ENCODE data around the gene SLC6A1.

Gene SLC6A1

DNA sequence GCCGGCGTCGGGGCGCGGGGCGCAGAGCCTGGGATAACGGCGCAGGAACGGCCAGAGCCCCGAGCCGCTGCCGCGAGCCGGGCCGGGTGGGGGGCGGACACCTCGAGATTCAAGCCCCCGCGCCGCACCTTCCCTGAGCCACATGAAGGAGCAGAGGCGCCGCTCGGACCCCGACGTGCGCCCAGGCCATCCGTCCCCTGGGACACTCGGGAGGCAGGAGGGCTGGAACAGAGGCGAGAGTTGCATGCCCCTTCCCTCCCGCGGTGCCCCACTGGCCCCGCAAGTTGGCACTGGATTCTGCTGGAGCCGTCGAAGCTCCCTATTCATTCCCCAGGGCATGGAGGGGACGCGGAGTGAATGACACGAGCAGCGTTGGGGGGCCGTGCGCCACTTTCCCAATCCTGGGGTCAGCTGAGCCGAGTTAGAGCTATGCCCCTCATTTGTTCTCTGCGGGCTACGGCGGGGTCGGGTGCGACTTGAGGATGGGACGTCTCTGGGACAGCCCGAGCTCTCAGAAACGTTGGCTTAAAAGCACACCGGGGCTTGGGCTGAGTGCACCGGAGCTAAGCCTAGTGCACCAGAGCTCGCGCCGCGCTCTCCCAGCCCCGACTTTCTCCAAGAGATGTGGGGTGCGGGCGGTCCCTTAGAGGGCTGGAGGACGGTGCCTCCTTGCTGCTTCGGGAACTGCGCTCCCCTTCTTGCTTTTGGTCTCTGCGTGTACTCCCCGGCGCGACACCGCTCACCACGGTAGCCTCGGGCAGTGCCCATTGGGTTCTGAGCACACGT is 588 bp downstream of the SLC6A1 start:
- DNase-seq (ENCODE audit: low read depth, low spot score), result no peak

- DNase-seq (ENCODE audit: low read depth, low spot score), result no peak
Measured at GRCh38 chr3:10993729-10994065, 1.1 kb downstream of the SLC6A1 start.

DNA sequence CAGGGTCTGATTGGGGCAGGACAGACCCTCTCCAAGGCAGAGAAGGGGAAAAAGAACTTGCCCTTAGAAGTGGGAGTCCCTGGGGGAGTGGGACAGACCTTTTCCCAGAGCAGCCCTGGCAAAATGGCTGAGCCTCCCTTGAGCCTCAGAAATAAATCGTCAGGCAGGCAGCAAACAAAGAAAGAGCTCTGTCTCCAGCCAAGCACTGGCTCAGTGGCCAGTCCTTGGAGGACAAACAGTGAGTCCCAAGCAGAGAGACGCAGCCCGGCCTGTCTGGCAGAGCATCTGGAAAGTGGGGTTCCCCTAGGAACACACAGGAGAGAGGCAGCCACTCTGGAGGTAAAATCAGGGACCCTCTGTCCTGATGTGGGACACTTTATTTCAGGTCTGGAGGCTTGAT is 1.8 kb downstream of the SLC6A1 start:
- no peak for DNase-seq (ENCODE audit: low read depth, low spot score)

DNA sequence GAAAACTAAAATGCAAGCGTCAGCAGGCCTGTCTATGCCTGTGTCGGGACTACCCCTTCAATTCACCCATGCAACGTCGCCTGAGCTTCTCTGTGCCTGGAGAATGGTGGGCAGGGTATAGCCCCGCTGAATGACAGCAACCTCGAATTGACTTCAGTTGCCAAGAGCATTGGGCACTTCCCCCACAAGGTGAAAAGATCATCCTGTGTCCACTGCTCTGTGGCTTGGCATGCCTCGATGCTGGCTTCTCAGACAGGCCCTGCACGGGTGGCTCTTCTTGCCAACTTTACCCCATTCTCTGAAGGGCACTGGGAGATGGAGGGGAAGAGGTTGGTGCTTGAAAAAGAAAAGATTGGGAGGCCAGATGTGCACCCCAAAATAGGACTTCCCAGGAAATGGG is 3.3 kb downstream of the SLC6A1 start:
- DNase-seq (ENCODE audit: low read depth, low spot score), result no peak

DNA sequence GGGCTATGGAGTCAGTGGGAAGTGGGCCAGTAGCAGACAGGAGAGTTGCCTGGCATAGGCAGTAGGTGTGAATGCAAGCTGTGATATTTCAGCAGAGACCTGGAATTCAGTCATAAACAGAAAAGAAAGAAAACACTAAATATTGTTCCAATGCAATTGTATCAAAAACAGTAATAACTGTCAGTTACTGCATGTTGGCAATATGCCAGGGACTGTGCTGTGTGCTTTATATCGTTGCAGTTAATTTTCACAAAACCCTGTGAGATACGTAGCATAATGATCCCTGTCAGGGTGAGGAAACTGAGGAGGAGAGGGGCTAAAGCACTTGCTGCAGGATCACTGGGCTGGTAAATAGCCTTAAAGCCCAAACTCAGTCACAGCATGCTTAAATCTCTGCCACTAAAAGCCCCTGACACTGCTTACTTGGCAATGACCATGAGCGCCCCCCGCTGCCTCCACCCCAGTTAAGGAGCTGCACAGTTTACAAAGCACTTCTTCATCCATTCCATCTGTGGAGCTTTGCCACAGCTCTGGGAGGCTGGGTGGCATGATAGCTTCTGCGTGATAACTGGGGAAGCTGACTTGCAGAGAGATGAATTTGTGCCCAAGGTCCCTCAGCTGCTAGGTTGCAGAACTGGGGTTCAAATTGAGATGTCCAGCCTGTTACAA is 3.9 kb downstream of the SLC6A1 start:
- no peak for DNase-seq (ENCODE audit: low read depth, low spot score)

DNA sequence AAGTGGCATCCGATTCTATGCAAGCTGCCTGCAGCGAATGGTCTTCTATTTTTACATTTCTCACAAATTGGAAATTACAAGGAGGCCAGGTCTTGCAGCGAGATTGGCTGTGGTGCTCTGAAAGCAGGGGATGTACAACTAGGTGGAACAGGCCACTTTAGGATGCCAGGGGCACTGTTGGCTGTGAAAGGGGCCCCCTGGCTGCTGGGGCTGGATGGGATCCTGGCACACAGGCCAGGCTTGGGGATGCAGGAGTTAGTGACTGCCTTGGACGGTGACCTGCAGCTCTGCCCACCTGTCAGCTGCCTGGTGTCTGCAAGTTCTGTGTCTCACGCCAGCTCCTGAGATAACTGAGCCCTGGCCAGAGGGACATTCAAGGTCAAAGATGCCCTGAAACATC is 4.6 kb downstream of the SLC6A1 start:
- no peak for DNase-seq (ENCODE audit: low read depth, low spot score)

DNA sequence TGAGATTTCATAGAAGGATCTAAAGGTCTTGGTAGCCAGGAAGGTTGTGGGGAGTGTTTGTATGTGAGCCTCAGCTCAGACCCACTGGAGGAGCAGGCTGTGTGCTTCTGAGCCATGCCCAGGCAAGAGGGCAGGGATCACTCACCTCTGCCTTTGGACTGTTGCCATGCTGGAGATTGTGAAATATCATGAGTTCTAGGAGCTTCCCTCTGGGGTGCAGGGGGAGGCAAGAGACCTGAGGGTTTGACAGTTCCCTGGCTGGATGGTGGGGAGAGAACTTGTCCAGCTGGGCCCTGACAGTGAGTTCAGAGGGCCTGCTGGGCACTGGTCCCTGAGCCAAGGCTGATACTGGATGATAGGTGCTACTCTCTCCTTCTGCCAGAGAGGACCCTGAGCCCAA is 6.0 kb downstream of the SLC6A1 start:
- no peak for DNase-seq (ENCODE audit: low read depth, low spot score)

DNA sequence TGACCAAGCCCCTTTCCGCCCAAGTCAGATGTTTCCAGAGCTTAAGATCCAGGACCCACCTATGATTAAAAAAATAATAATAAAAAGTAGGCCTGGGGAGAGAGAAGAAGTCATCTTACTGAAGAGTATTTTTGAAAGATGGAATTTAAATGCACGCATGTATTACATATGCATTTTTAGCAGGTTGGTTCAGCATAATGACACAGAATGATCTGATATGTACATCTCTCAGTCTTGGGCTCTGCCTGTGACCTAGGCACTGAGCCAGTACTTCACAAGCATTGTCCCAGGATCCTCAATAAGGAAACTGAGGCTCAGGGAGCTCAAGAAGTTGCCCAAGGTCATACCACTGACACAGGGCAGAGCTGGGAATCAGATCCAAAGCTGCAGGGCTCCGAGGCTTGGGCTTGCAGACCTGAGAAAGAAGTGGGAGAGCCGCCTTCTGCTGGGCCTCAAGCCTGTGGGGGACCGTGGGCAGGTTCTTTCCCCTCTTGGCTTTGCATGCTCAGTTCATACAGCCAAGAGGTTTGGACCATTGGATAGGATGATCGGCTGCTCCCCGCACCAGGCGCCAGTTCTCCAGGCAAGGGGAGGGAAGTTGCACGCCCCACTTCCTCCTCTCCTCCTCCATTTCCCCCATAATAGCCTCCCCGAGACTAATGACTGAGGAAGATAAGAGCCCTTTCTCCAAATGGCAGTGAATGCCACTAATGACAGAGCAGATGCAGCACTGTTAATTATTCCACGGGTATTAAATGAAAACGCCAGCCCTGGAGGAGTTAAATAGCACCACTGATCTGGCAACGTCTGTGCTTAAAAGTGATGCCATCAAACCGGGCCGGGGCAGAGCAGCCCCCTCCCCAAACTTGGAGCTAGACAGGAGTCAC is 6.9 kb downstream of the SLC6A1 start:
- DNase-seq (ENCODE audit: low read depth, low spot score), result no peak

DNA sequence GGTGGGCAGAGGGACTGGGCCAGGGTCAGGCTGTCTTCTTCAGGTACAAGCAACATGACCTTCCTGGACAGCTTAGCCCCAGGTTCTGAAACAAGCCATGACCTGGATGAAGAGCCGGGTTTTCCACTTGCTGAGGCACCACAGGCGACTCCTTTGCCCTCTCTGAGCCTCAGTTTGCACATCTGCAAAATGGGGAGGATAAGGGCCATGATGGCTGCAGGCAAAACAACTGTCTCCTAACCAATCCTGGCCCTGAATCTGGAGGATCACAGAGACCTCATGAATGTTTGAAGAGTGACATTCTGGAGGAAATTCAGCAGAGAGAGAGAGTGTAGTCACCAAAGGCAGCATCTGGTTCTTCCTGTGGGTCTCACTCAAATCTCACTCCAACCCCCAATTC is 8.0 kb downstream of the SLC6A1 start:
- no peak for DNase-seq (ENCODE audit: low read depth, low spot score)

DNA sequence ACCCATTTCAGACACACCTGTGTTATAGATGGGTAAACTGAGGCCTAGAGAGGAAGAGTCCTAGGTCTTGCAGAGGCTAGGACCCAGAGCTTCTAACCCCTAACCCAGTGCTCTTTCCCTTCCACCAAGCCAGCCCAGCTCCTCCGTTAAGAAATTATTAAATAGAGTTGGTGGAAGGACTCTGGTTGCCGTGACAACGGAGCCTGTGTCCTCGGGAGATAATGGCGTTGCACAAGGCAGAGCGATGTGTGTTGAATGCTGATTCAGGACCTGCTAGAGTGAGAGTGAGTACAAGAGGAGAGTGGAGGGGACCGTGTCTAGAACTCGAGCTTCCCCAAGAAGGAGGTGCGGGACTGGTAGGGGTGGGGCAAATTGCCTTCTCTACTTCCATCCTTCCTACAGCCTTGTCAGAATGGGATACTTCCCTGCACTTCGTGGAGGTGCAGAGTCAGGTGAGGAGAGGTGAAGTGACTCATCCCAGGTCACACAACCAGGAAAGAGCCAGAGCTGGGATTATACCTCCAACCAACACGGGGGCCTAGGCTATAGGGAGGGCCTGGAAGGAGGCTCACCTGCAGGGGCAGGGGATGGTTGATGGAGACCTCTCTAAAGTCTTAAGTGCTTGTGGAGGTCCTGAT is 8.6 kb downstream of the SLC6A1 start:
- no peak for DNase-seq (ENCODE audit: low read depth, low spot score)

DNA sequence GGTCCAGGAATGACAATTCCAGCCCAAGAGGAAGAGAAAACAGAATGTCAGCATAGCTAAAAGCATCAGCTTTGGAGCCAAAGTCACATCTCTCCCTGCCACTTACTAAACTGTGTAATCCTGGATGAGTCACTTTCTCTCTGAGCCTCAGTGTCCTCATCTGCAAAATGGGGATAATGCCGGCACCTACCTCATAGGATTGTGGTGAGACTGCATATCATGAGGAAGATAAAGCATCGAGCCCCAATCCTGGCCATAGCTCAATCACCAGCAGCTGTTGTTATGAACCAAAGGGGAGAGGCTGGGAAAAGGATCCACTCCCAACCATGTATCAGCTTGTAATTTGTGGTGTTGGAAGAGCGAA is 9.1 kb downstream of the SLC6A1 start:
- DNase-seq (ENCODE audit: low read depth, low spot score), result no peak

- DNase-seq (ENCODE audit: low read depth, low spot score), result no peak
Measured at GRCh38 chr3:11002371-11002807, 9.8 kb downstream of the SLC6A1 start.

DNA sequence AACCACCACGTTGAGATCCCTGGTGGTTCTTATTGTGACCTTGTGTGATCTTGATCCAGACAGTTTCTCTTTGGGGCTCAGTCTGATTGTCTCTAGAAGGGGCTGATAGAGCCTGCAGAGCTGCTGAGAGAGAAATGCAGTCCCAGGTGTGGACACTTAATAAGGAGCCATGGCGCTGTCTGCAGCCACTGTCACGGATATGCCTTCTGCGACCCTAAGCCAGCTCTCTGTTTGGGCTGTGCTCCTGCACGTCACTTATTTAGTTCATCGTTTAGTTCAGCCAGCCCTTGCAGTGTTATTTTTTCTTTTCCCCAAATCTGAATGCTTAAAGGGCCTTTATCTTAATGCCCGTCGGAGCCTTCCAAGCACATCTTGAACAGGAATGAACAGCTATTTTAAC is 12.0 kb downstream of the SLC6A1 start:
- no peak for DNase-seq (ENCODE audit: low read depth, low spot score)

DNA sequence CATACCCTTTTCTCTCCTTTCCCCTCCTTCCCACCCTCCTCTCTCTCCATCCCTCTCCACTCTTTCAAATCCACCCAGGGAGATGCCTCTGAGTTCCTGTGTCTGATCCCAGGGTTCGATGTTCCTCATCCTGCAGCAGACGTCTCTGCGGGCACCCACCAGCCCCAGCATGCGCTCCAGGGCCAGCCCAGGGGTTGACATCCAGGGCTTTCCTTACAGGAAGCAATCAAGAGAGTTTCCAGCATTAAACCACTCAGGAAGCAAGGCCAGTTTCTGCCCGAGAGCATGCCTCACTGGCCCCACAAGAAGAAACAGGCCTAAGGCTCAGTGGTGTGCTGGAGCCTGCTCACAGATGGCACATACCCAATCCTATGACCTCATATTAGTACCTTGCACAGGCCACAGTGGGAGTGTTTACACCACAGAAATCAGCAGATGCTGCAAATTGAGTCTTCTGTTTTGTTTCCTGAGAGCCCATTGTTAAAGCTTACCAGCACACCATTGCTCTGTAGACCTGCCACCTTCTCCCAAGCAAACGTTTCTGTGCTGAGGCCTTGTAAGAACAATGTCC is 13.2 kb downstream of the SLC6A1 start:
- no peak for DNase-seq (ENCODE audit: low read depth, low spot score)

DNA sequence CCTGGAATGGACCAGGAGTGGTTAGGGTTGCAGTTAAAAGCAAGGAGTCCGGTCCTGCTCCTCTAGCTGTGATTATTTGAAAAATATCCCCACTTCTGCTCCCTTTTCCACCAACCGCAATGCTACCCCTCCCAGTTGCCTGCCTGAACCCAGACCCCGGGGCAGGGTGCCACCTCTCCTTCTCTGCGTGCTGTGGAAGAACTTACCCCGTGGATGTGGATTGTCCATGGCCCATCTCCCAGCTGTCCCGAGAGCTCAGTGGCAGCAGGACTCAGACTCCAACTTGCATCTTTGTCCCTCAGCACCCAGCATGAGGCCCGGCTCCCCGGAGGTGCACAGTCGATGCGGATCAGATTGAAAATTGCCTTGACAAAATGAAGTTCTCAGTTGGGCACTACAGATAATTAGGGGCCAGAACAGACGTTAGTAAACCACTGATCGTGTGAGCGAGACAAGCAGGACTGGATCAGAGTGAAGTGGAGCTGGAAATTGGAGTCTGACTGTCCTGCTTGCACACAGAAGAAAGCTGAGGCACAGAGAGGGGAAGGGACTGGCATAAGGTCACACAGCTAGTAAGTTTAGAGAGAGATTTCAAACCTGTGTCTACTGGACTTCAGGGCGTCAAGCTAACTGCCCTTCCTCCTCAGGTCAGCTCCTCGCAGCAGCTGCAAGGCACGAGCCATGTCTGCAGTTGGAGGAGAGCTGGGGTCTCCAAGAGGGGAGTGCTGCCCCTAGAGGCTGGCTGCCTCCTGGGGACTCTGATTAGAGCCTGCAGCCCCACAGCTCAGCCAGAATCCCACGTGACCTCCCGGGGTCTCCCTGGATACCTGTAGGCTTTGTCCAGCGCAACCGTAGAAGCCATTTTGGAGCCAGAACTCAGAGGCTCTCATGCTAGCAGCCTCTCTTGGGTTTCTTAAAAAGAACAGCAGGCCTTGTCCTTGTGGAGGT is 14.7 kb downstream of the SLC6A1 start:
- DNase-seq (ENCODE audit: low read depth, low spot score), result peak; percentile 64

DNA sequence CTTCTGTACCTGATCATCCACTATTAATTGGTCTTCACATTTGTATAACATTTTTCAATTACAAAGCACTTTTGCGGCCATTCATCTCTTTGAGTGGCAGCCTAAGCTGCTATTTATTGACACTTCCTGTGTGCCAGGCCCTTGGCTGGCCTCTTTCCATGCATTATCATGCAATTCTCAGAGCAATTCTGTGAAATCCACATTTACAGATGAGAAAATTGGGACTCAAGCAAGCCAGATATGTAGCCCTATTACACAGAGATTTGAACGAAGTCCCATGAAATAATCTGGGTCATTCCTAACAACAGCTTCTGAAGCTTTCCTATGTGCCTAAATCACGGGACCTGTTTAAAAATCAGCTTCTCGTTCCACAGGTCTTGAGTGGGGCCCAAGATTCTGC is 17.4 kb downstream of the SLC6A1 start:
- no peak for DNase-seq (ENCODE audit: low read depth, low spot score)

- DNase-seq (ENCODE audit: low read depth, low spot score), result no peak
Measured at GRCh38 chr3:11010426-11011165, 18.0 kb downstream of the SLC6A1 start.

DNA sequence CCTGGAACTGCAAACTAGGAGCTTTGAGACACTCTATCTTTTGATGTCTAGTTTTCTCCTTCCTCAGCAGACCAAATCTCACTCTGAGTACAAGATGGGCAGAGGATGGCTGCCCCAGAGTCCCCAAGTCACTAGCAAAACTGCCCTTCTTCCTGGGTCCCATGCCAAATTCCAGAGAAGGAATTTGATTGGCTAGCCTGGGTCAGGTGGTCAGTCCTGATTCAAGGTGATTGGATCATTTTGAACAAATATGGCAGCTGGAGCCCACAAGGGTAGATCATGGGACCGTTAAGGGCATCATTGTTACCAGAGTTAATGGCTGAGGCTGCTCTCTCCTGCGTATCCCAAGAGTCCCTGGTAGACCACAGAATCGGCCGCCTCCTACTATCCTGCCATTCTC is 21.7 kb downstream of the SLC6A1 start:
- no peak for DNase-seq (ENCODE audit: low read depth, low spot score)

- no peak for DNase-seq (ENCODE audit: low read depth, low spot score)
Measured at GRCh38 chr3:11014752-11015151, 22.2 kb downstream of the SLC6A1 start.

DNA sequence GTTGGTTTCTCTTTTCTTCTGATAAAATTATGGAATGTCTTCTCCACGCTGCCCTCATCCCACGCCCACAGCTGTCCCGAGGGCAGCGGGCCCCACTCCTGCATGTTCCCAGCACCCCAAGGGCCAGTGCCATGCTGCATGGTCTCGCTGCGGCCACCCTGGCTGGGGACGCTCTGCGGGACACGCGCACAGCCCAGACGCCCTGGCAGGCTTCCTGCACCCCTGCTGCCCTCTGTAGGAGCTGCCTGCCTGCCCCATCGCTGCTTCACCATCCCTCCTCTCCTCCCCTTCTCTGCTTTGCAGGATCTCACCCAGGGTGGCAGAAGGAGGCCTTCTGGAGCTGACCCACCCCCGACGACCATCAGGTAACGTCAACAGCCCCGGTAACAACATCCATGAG is 22.8 kb downstream of the SLC6A1 start:
- DNase-seq (ENCODE audit: low read depth, low spot score), result no peak

Measured in iPS DF 19.7 (cell line).